NCI-H2029 (cell line): ENCODE measurements around the gene SLC2A2.

Source experiments
- DNase-seq: peaks from one replicate; lab custom pipeline; 2025; lab: John Stamatoyannopoulos, UW

SLC2A2 gene

GRCh38 chr3:171028779-171029232, 2.3 kb upstream of the SLC2A2 start:
- no peak for DNase-seq

DNA sequence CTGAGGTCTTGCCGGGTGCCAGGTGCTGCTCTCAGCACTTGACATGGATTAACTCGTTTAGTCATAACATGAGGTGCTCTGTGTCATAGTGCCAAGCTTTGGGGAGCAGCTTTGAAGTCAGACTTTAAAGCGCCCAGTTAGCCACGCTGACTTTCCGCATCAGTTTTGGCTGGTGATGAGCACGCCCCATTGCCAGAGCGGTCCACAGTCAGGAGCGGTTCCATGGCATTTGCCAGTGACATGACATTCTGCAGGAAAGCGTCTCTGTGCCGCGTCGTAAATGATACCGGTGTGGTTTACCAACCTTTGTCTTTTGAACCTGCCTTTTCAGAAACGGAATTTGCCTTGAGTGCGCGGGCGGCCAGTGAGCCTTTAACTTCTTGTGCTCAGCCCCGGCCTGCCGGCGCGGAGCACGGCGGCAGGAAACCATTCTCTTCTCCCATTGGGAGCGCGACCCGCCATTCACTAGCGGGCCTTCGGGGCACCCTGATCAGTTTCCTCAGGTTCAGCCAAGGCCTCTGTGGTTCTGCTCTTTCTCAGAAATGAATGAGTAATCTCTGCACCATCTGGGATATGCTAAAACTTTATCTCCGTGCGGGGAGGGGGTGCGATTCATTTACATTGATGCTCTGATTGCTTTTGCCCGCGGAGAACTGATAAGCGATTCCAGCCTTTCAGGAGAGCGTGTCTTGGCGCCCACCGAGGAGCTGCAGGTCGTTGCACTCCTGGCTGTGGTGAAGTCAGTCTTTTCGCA, 1.7 kb upstream of the SLC2A2 start:
- DNase-seq, result no peak

- DNase-seq, result no peak
Observed at GRCh38 chr3:171023566-171023965, 3.0 kb downstream of the SLC2A2 start.

DNA sequence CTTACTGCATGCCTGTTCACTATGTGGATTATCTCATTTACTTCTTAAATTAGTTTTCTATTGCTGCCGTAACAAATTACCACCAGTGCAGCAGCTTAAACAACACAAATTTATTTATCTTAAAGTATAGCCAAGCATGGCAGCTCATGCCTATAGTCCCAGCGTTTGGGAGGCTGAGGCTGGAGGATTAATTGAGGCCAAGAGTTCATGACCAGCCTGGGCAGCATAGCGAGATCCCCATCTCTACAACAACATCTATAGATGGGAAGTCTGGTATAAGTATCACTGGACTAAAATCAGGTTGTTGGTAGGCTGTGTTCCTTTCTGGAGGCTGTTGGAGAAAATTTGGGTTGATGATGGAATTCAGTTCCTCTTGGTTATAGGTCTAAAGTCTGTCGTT, 5.1 kb downstream of the SLC2A2 start:
- DNase-seq, result no peak

GRCh38 chr3:171018156-171018935, 8.2 kb downstream of the SLC2A2 start:
- DNase-seq, result no peak

GRCh38 chr3:171013822-171014748, 12.4 kb downstream of the SLC2A2 start:
- no peak for DNase-seq

- DNase-seq, result no peak
Observed at GRCh38 chr3:171011873-171012336, 14.6 kb downstream of the SLC2A2 start.

GRCh38 chr3:171011109-171011872, 15.2 kb downstream of the SLC2A2 start:
- no peak for DNase-seq

- no peak for DNase-seq
Observed at GRCh38 chr3:171007316-171007715, 19.2 kb downstream of the SLC2A2 start.

DNA sequence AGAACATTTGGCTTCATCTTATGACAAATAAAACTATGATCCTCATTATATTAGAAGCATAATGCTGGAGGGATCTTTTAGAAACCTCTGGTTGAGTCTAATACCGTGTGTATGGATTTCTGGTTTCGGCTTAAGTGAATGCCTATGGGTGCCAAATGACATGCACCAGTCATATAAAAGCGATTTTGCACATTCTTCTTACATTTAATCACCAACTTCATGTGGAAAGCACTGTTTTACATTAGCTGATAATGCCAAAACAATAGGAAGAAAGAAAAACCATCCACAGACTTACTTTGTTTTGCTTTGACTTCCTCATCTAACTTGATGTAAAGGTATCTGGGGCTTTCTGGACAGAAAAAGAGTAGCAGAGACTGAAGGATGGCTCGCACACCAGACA, 20.9 kb downstream of the SLC2A2 start:
- no peak for DNase-seq

DNA sequence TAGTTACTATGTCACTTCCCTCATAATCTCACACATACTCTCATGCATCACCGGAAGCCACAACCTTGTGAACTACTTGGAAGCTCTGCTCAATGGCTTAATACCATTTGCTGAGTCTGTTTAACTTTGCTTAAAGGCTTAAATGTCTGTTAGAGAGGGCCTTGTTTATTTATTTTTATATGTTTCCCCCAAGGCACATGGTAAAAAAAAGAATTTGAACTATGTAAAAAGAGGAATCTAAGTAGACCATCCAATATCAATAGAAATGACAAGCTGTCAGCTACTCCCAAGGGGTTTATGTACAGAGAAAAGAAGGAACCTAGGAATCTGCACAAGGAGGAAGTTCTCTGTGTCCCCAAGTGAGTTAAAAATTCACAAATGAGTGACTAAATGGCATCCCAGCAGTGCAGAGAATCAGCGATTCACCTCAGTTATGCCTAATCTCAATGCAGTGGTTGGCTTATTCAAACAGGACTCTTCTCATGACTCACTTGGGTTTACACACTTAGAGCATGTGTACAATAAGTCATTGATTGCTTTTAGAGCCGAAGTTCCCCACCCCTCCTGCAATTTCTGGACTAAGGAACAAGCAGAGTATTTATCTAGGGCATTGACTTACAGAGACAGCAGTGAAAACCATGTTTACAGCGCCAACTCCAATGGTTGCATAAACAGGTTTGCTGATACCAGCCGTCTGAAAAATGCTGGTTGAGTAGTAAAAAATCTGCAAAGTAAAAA, 24.4 kb downstream of the SLC2A2 start:
- DNase-seq, result no peak

- DNase-seq, result no peak
Observed at GRCh38 chr3:171001250-171001893, 25.1 kb downstream of the SLC2A2 start.

GRCh38 chr3:171000281-171000680, 26.2 kb downstream of the SLC2A2 start:
- no peak for DNase-seq

DNA sequence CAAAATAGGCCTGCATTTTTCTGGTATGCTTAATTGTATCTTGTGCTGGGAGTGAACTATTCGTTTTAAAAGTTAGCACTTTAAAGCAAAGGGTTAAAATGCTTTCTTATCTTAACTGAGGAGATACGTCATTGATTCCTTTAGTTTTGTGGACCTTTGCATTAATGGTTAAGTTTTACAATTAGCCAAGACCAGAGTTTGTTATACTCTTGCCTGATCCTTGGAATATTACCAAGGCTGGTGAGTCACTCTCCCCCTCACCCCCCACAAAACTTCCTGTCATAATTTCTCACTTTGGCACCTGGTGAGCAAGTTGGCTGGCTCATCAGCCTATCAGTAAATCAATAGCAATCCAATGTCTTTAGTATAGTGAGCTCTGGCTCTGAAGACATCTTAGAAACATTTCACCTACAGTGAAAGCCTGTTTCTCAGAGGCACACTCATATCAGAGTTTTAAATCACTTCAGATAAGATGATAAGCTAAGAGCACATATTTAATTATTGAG, 26.7 kb downstream of the SLC2A2 start:
- DNase-seq, result no peak

GRCh38 chr3:170997961-170998913, 28.3 kb downstream of the SLC2A2 start:
- no peak for DNase-seq

DNA sequence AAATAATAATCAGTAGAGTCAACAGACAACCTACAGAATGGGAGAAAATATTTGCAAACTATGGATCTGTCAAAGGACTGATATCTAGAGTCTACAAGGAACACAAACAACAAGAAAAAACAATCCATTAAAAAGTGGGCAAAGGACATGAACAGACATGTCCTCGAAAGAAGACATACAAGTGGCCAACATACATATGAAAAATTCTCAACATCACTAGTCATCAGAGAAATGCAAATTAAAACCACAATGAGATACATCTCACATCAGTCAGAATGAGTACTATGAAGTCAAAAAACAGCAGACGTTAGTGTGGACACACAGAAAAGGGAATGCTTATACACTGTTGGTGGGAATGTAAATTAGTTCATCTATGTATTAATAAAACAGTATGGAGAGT, 33.7 kb downstream of the SLC2A2 start:
- DNase-seq, result no peak

GRCh38 chr3:170991664-170992063, 34.9 kb downstream of the SLC2A2 start:
- no peak for DNase-seq

- DNase-seq, result no peak
Observed at GRCh38 chr3:170989100-170989648, 37.3 kb downstream of the SLC2A2 start.
